Hepatocyte (in vitro differentiated cells): ENCODE results near the gene SEMA3A. TPM values are rescaled to one million over a fixed set of nuclear protein-coding genes. Genes with fewer than 3 reads are reported as not detected.

ENCODE experiments used
- DNase-seq: peaks from one replicate; pipeline ENCODE4 v3.0.0-alpha.2; 2016; ENCODE audit warnings: low spot score
- H2AFZ ChIP-seq: fragments of 200-600 bp; sonication (generic); 2 replicates; pipeline ENCODE4 v1.6.0; 2016; ENCODE audit warnings: antibody characterized with exemption, mild to moderate bottlenecking
- H3K27ac ChIP-seq: fragments of 200-600 bp; sonication (generic); 2 replicates; pipeline ENCODE4 v1.5.1; 2016; ENCODE audit warnings: mild to moderate bottlenecking
- H3K27me3 ChIP-seq: fragments of 200-600 bp; sonication (generic); 2 replicates; pipeline ENCODE4 v1.6.1; 2016
- H3K36me3 ChIP-seq: fragments of 200-600 bp; sonication (generic); replicated peaks from 2 replicates; pipeline ENCODE4 v1.5.1; 2016; ENCODE audit warnings: low read depth; ENCODE audit not compliant: insufficient read depth
- H3K4me1 ChIP-seq: fragments of 200-600 bp; sonication (generic); 2 replicates; pipeline ENCODE4 v1.5.1; 2016; ENCODE audit warnings: mild to moderate bottlenecking, moderate library complexity; ENCODE audit not compliant: insufficient read depth
- H3K4me2 ChIP-seq: fragments of 200-600 bp; sonication (generic); 2 replicates; pipeline ENCODE4 v1.6.0; 2016
- H3K4me3 ChIP-seq: fragments of 200-600 bp; sonication (generic); 2 replicates; pipeline ENCODE4 v1.5.1; 2016; ENCODE audit warnings: mild to moderate bottlenecking
- H3K79me2 ChIP-seq: fragments of 200-600 bp; sonication (generic); 2 replicates; pipeline ENCODE4 v1.6.0; 2017; ENCODE audit warnings: mild to moderate bottlenecking
- H3K9me2 ChIP-seq: fragments of 200-600 bp; sonication (generic); replicated peaks from 2 replicates; pipeline ENCODE4 v1.6.0; 2017; ENCODE audit warnings: mild to moderate bottlenecking; ENCODE audit not compliant: insufficient read depth
- H3K9me3 ChIP-seq: fragments of 200-600 bp; sonication (generic); 2 replicates; pipeline ENCODE4 v1.5.1; 2016; ENCODE audit warnings: low read depth, mild to moderate bottlenecking
- H4K20me1 ChIP-seq: fragments of 200-600 bp; sonication (generic); 2 replicates; pipeline ENCODE4 v1.6.0; 2016; ENCODE audit warnings: mild to moderate bottlenecking; ENCODE audit not compliant: insufficient read depth, poor library complexity, severe bottlenecking
- EZH2 ChIP-seq: fragments of 200-600 bp; sonication (generic); IDR thresholded peaks from 2 replicates; pipeline ENCODE4 v1.6.1; 2016; ENCODE audit warnings: antibody characterized with exemption, mild to moderate bottlenecking, borderline replicate concordance
- EZH2phosphoT487 ChIP-seq: fragments of 200-600 bp; sonication (generic); IDR thresholded peaks from one replicate; pipeline ENCODE4 v1.6.1; 2018; ENCODE audit warnings: antibody characterized with exemption, mild to moderate bottlenecking, low read depth, moderate library complexity; ENCODE audit not compliant: unreplicated experiment, severe bottlenecking
- WGBS: methylation state at CpG from one replicate; pipeline ENCODE4 v1.1.6; 2016; ENCODE audit warnings: low lambda C conversion rate; ENCODE audit errors: missing lambda C conversion rate; 5-methylcytosine and 5-hydroxymethylcytosine counted together
- polyA plus RNA-seq: library from polyadenylated mRNA; unstranded; fragments of >200 nt; fragmentation: Nextera tagmentation; extraction: Ambion mirVana; gene quantifications from 2 replicates; pipeline ENCODE4 v1.2.1, GENCODE V29; 2016
- total RNA-seq: library from RNA; depleted of rRNA; stranded (reverse); fragments of >200 nt; gene quantifications from 2 replicates; pipeline ENCODE4 v1.2.3, GENCODE V29; 2014
- TF ChIP-seq, protein P1 (sequence below): fragments of 200-600 bp; sonication (generic); IDR thresholded peaks from 2 replicates; pipeline ENCODE4 v1.5.1; 2016; ENCODE audit warnings: antibody characterized with exemption, mild to moderate bottlenecking; ENCODE audit not compliant: poor library complexity

SEMA3A gene
- total and polyA plus RNA-seq, 2 experiments from 2014 or later: 19.3 to 64.6 TPM

DNA sequence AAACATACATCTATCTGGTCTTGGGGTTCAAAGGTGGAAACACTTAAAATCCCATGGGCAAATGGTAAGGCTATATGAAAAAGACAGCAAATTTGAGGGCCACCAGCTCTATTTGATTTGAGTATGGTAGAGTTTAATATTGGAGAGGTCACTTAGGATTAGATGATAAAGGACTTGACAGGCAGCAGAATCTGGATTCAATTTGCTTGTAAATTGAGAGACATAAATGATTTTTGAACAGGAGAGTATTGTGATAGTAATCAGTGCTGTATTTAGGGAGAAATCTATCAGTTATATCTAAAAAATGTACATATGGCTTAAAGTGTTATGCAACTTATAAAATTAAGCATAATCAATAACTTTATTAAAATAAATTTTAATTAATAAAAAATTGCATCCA, 155.2 kb downstream of the SEMA3A start:
- Histone ChIP-seq H4K20me1 (no peaks in the 10 kb centered on the region), H3K79me2 (no peaks in the 10 kb centered on the region), H3K36me3 (no peaks in the 10 kb centered on the region), H2AFZ (no peak overlapping the region), H3K4me1 (peaks cover 7% of the 10 kb centered on the region), H3K4me2 (no peak overlapping the region), H3K27ac (no peak overlapping the region), H3K9me3 (no peaks in the 10 kb centered on the region), H3K27me3 (no peaks in the 10 kb centered on the region), H3K9me2 (no peaks in the 10 kb centered on the region), H3K4me3 (no peak overlapping the region)
- TF ChIP-seq EZH2phosphoT487: no peak
- TF ChIP-seq, protein P1, sequence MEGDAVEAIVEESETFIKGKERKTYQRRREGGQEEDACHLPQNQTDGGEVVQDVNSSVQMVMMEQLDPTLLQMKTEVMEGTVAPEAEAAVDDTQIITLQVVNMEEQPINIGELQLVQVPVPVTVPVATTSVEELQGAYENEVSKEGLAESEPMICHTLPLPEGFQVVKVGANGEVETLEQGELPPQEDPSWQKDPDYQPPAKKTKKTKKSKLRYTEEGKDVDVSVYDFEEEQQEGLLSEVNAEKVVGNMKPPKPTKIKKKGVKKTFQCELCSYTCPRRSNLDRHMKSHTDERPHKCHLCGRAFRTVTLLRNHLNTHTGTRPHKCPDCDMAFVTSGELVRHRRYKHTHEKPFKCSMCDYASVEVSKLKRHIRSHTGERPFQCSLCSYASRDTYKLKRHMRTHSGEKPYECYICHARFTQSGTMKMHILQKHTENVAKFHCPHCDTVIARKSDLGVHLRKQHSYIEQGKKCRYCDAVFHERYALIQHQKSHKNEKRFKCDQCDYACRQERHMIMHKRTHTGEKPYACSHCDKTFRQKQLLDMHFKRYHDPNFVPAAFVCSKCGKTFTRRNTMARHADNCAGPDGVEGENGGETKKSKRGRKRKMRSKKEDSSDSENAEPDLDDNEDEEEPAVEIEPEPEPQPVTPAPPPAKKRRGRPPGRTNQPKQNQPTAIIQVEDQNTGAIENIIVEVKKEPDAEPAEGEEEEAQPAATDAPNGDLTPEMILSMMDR: no peak
- no peak for TF ChIP-seq EZH2
- no peak for DNase-seq

DNA sequence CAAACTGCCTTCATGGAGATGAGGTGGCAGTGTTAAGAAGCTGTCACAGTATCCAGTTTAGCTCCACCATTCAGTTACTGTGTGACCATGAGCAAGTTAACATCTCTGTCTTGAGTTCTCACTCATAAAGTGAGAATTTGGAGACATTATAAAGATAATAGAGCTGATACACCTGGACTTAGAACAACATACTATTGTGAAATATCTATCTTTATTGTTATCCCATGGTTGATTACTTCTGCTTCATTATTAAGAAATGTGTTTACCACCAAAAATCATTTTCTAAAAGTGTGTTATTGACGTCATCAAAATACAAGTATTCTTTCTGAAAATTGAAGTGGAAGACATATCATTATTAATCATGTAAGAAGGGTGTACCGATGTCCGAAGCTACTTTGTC, 166.9 kb downstream of the SEMA3A start:
- Histone ChIP-seq H3K27ac (no peak overlapping the region), H3K9me3 (no peaks in the 10 kb centered on the region), H4K20me1 (no peaks in the 10 kb centered on the region), H2AFZ (no peak overlapping the region), H3K9me2 (no peaks in the 10 kb centered on the region), H3K4me2 (no peak overlapping the region), H3K4me1 (peaks cover 4% of the 10 kb centered on the region), H3K4me3 (no peak overlapping the region), H3K27me3 (no peaks in the 10 kb centered on the region), H3K36me3 (no peaks in the 10 kb centered on the region), H3K79me2 (no peaks in the 10 kb centered on the region)
- 97% methylated on average over 3 of the region's 3 CpGs for WGBS
- TF ChIP-seq, protein P1: no peak
- TF ChIP-seq EZH2phosphoT487: no peak
- no peak for TF ChIP-seq EZH2
- no peak for DNase-seq

DNA sequence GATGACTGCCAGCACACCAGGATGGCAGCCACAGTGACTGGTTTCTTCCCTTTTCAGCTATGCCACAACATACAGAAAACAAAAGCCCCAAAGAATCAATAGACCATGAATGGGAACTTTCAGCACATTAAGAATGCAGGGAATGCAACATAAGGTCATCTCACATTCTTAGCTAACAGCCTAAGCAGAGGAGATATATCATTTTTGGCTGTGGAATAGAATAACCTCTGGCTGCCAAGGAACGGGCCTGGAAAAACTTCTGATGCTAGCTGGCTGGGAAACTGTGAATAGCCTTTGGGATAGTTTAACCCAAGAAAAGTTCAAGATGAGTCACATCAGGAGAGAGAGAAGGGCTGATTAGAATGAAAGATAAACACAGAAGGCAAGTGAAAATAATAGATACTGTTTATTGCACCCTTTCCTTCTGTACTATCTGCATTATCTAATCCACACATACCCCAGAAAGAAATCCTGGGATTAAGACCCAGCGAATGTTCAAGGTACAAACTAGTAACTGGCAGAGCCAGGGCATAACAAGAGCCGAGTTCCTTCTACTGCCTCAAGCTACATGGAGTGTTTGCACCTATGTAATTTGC, 169.2 kb downstream of the SEMA3A start:
- no peak overlapping the region for H3K4me3 ChIP-seq
- H3K36me3 ChIP-seq: no peaks in the 10 kb centered on the region
- no peaks in the 10 kb centered on the region for H3K79me2 ChIP-seq
- H3K9me2 ChIP-seq: no peaks in the 10 kb centered on the region
- H2AFZ ChIP-seq: no peak overlapping the region
- 20% methylated on average over 3 of the region's 3 CpGs for WGBS
- H4K20me1 ChIP-seq: no peaks in the 10 kb centered on the region
- TF ChIP-seq, protein P1: no peak
- TF ChIP-seq EZH2phosphoT487: no peak
- no peaks in the 10 kb centered on the region for H3K9me3 ChIP-seq
- no peaks in the 10 kb centered on the region for H3K27me3 ChIP-seq
- peak; percentile 47 for DNase-seq
- H3K4me1 ChIP-seq: peaks cover 12% of the 10 kb centered on the region
- peak overlapping the region; percentile 11 for H3K4me2 ChIP-seq
- H3K27ac ChIP-seq: peak overlapping the region; percentile 53
